K562 (cell line): ENCODE measurements around the gene SPATA45.

ENCODE experiments used
- CBX5 ChIP-seq: IDR thresholded peaks from 2 replicates; pipeline ENCODE4 v1.6.1; 2014; ENCODE audit warnings: low read depth, borderline replicate concordance
- CTCF ChIP-seq, 3 experiments: IDR thresholded peaks in 2 of 3; conservative IDR thresholded peaks in 1 of 3; 2 replicates each; pipeline ENCODE4 v1.5.1; 2011 to 2012; ENCODE audit warnings: low read length in 3 of 3, mild to moderate bottlenecking in 3 of 3, control low read depth in 2 of 3, improper control_type of control experiment in 1 of 3, inconsistent platforms in 1 of 3, low read depth in 1 of 3, mixed read lengths in 1 of 3, moderate library complexity in 1 of 3; ENCODE audit not compliant: insufficient read depth in 2 of 3
- E2F8 ChIP-seq: fragments of 450-650 bp; IDR thresholded peaks from 2 replicates; pipeline ENCODE4 v1.7.1; 2018; ENCODE audit warnings: mild to moderate bottlenecking, low read depth; ENCODE audit not compliant: partially characterized antibody
- FOXM1 ChIP-seq, 2 experiments: fragments of 450-650 bp in 1 of 2; sonication (generic) in 1 of 2; formaldehyde crosslinking in 1 of 2; IDR thresholded peaks; 2 replicates each; pipeline versions ENCODE4 v1.6.1 to v1.9.0; 2017 to 2022; ENCODE audit warnings: low read depth in 2 of 2, mild to moderate bottlenecking in 2 of 2, missing genetic modification reagents in 1 of 2, moderate library complexity in 1 of 2
- GATAD2A ChIP-seq: fragments of 450-650 bp; IDR thresholded peaks from 2 replicates; pipeline ENCODE4 v1.6.1; 2017
- KDM2B ChIP-seq: fragments of 250-450 bp; sonication (Bioruptor Pico); IDR thresholded peaks from 2 replicates; pipeline ENCODE4 v1.8.0; 2021; ENCODE audit warnings: mild to moderate bottlenecking, moderate library complexity
- MAFK ChIP-seq: IDR thresholded peaks from 2 replicates; pipeline ENCODE4 v1.6.1; 2011; ENCODE audit warnings: low read length, improper control_type of control experiment
- PHB ChIP-seq: fragments of 250-450 bp; sonication (Bioruptor Pico); IDR thresholded peaks from 2 replicates; pipeline ENCODE4 v1.5.0; 2021
- PREB ChIP-seq: sonication (generic); formaldehyde crosslinking; IDR thresholded peaks from 2 replicates; pipeline ENCODE4 v1.8.1; 2023; ENCODE audit warnings: mild to moderate bottlenecking, missing genetic modification reagents
- ZNF280B ChIP-seq: fragments of 250-450 bp; sonication (Bioruptor Pico); IDR thresholded peaks from 2 replicates; pipeline ENCODE4 v1.5.1; 2021; ENCODE audit warnings: mild to moderate bottlenecking

GRCh38 chr1:212805767-212806166 is 41.7 kb downstream of the SPATA45 start:
- no peak for TF ChIP-seq ZNF280B
- TF ChIP-seq PHB (CRISPR knock-in tag): no peak
- no peak for TF ChIP-seq PREB (CRISPR knock-in tag)
- no peak for TF ChIP-seq E2F8
- TF ChIP-seq KDM2B (CRISPR knock-in tag): no peak
- no peak for TF ChIP-seq CTCF (IDR thresholded peaks at IDR 0.05 in 2 of 3, conservative IDR thresholded peaks at IDR 0.05 in 1 of 3; ENCODE audit: insufficient read depth in 2 of 3, low read depth in 1 of 3, low read length in 3 of 3)
- no peak for TF ChIP-seq MAFK
- no peak for TF ChIP-seq GATAD2A
- TF ChIP-seq FOXM1 (IDR thresholded peaks at IDR 0.05; ENCODE audit: low read depth): no peak
- no peak for TF ChIP-seq FOXM1 (CRISPR knock-in tag; IDR thresholded peaks at IDR 0.05; ENCODE audit: low read depth)
- no peak for TF ChIP-seq CBX5
